ACHN (cell line): Measurements from ENCODE around the gene SEPTIN5.
"Not testable (repeated sequence)": the region's sequence is repeated elsewhere in the genome, so short reads cannot be mapped to it uniquely, and the experiment has no call there.

Source experiments
- DNase-seq: peaks from one replicate; pipeline ENCODE4 v3.0.0-alpha.2; 2015
- in situ Hi-C: cut with HindIII; loops from 2 replicates; pipeline ENCODE4 v1.10.0; 2017; ENCODE audit warnings: low sequenced_read_pairs, low pct_ligation_motif_present, low pct_unique_long_range_greater_than_20kb

SEPTIN5 gene

DNA sequence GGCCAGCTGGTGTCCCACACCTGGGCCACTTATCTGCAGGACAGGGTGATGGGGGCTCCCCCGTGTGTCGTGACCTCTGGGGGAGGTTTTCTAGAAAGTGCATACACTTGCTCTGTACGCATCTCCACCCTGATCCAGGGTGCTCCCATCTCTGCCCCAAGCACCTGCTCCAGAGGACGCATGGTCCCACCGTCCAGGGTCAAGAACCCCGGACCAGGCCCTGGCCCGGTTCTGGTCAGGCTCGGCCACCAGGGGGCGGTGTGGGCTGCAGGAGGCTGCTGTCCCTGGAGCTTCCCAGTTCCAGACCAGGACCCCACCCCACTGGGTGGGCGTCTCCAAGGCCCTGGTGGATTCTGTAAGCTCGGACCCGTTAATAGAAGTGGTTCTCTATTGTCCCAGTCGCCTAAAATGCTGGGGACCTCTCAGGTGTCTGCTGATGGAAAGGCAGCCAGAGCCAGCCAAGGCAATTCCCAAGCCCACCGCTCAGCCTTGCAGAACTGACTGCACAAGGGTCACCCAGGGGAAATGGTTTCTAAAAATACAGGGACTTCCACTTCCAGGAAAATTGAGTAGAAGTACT lies 34.7 kb upstream of the SEPTIN5 start:
- in situ Hi-C loops = no loop called here
- peak; percentile 9 for DNase-seq

GRCh38 chr22:19680287-19680881 lies 33.9 kb upstream of the SEPTIN5 start:
- in situ Hi-C loops = no loop called here
- no peak for DNase-seq

DNA sequence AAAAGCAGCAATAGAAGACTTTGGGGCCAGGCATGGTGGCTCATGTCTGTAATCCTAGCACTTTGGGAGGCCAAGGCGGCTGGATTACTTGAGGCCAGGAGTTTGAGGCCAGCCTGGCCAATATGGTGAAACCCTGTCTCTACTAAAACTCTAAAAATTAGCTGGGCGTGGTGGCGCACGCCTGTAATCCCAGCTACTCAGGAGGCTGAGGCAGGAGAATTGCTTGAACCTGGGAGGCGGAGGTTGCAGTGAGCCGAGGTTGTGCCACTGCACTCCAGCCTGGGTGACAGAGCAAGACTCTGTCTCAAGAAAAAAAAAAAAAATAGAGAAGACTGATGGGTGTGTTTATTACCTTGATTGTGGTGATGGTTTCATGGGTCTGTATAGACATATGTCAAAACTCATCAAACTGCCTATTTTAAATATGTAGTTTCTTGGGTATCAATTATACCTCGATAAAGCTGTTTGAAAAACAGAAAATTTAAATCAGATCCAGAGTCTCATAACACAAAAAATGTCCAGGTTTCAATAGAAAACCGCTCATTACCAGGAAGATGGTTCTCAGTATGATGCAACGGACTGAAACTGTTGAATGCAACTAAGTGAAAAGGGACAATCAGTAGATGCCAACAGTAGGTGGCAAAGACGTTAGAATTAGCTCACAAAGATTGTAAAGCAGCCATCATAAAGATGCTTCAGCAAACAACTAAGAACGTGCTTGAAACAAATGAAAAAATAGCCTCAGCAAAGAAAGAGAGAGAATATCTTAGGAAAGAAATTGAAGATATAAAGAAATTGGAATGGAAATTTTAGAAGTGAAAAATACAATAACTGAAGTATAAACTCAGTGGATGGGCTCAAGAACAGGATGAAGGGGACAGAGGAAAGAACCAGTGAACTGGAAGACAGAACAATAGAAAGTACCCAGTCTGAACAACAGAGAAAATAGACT lies 33.1 kb upstream of the SEPTIN5 start:
- in situ Hi-C loops = no loop called here
- no peak for DNase-seq

GRCh38 chr22:19681863-19682245 lies 32.4 kb upstream of the SEPTIN5 start:
- DNase-seq = no peak
- in situ Hi-C loops = no loop called here

DNA sequence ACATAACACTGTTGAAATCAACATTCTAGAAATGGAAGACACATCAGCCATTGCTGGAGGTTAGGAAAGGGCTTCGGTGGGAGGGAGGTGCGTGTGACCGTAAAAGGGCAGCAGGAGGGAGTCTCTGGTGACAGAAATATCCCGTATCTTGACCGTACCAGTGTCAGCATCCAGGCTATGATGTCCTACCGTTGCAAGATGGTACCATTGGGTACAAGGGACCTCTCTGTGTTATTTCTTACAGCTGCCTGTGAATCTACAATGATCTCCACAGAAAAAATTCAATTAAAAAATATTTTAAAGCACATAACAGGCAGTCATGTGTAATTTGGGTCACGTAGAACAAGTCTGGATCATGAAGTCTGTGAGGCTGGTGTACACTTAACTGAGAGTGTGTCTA lies 27.4 kb upstream of the SEPTIN5 start:
- DNase-seq = no peak

GRCh38 chr22:19687561-19688300 lies 26.6 kb upstream of the SEPTIN5 start:
- in situ Hi-C loops = no loop called here
- DNase-seq = no peak

More for the DNA sequence above, 27.4 kb upstream of the SEPTIN5 start:
- in situ Hi-C loops = no loop called here

GRCh38 chr22:19688301-19689290 lies 25.7 kb upstream of the SEPTIN5 start:
- DNase-seq = no peak
- in situ Hi-C loops = no loop called here

GRCh38 chr22:19689408-19689807 lies 24.9 kb upstream of the SEPTIN5 start:
- in situ Hi-C loops = no loop called here

GRCh38 chr22:19691007-19691720 lies 23.1 kb upstream of the SEPTIN5 start:
- in situ Hi-C loops = no loop called here
- no peak for DNase-seq

More at GRCh38 chr22:19689408-19689807, 24.9 kb upstream of the SEPTIN5 start:
- no peak for DNase-seq

DNA sequence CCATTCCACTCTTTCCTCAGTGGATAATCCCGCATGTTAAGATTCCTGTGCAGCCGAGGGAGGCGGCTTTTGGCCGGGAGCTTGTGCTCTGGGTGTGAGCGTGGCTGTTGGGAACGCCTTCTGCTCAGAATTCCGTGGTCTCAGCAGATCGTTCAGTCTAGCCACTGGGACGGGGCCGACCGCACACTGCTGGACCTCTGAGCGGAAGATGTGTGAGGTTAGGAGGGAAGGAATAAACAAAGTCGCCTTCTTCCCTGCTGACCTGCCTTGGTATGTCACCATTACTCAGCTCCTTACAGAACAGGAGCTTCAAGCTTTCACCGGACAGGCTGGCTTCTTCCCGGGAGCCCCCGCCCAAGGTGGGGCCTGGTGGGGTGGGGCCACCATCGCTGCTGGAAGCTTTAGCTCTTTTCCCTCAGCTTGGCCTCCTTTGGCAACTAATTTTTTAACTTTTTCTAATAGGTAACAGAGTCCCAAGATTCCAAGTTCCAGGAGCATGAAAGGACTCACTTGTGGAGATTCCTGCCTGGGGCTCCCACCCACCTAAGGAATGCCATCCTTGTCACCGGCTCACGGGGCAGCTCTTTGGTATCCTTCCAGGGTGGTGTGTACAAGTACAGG lies 22.5 kb upstream of the SEPTIN5 start:
- DNase-seq = peak; percentile 60
- in situ Hi-C loops = no loop called here

GRCh38 chr22:19693581-19693980 lies 20.7 kb upstream of the SEPTIN5 start:
- DNase-seq = no peak
- in situ Hi-C loops = no loop called here

- no peak for DNase-seq
- in situ Hi-C loops = no loop called here
Measured at GRCh38 chr22:19693981-19694670, 20.2 kb upstream of the SEPTIN5 start.

DNA sequence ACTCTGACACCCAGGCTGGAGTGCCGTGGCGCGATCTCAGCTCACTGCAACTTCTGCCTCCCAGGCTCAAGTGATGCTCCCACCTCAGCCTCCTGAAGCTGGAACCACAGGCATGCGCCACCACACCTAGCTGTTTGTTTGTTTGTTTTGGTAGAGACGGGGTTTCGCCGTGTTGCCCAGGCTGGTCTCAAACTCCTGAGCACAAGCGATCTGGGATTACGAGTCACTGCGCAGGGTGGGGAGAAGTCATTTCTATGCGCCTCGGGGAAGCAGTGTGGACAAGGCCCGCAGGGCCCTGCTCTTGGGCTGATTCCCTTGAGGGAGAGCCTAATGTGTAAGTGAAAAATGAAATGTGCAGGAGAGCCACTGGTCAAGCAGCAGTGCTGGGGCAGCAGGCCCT lies 19.6 kb upstream of the SEPTIN5 start:
- no peak for DNase-seq
- in situ Hi-C loops = no loop called here

DNA sequence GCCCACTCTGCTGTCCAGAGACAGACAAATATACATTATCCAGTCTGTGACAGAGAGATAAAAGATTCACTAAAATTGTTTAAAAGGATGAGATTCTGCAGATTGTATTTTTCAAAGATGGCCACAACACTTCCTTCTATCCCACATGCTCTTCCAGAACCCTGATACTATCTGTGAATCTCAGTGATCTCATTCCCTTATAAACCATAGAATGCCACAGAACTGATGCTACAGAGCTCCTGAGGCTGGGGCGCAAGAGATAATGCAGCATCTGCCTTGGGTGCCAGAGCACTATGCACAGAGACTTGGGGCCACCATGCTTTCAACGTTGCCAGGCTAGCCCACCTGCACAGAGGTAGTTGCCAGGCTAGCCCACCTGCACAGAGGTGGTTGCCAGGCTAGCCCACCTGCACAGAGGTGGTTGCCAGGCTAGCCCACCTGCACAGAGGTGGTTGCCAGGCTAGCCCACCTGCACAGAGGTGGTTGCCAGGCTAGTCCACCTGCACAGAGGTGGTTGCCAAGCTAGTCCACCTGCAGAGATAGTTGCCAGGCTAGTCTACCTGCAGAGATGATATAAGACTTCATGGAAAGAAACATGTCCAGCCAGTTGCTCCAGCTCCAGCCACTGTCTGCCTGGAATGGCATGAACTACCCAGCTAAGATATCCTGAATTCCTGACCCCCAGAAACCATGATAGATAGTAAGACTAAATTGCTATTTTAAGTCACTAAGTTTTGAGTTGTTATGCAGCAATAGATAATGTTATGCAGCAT lies 17.6 kb upstream of the SEPTIN5 start:
- in situ Hi-C loops = no loop called here
- no peak for DNase-seq

- in situ Hi-C loops, DNase-seq: not testable (repeated sequence)
Measured at GRCh38 chr22:19697871-19698270, 16.4 kb upstream of the SEPTIN5 start.
